Activated naive CD4-positive, alpha-beta T cell treated with anti-CD3 and anti-CD28 coated beads, Interleukin-2, amount 10 ng/mL, durations not matched to agents 7 days and 5 days (primary cell): Measurements from ENCODE around the gene ANKAR.
"Not testable (repeated sequence)": the region's sequence is repeated elsewhere in the genome, so short reads cannot be mapped to it uniquely, and the experiment has no call there.

Experiments
- CTCF ChIA-PET: fragments of 350-600 bp; sonication (Branson Sonifier 250); formaldehyde crosslinking; loops from one replicate; lab custom pipeline; 2021; ENCODE audit warnings: antibody characterized with exemption; lab: Charles Lee
- DNase-seq: peaks from one replicate; pipeline ENCODE4 v3.0.0-alpha.2; 2020
- H3K27ac Mint-ChIP-seq: one replicate; pipeline ENCODE4 v1.8.0; 2021; ENCODE audit warnings: mild to moderate bottlenecking, moderate library complexity, mixed read lengths
- H3K27me3 Mint-ChIP-seq: one replicate; pipeline ENCODE4 v1.8.0; 2021; ENCODE audit warnings: mild to moderate bottlenecking, mixed read lengths
- H3K36me3 Mint-ChIP-seq: one replicate; pipeline ENCODE4 v1.8.0; 2021; ENCODE audit warnings: mixed read lengths
- H3K4me1 Mint-ChIP-seq: one replicate; pipeline ENCODE4 v1.8.0; 2021; ENCODE audit warnings: mixed read lengths
- H3K4me3 Mint-ChIP-seq: one replicate; pipeline ENCODE4 v1.8.0; 2021; ENCODE audit warnings: mild to moderate bottlenecking, moderate library complexity, mixed read lengths
- H3K9me3 Mint-ChIP-seq: one replicate; pipeline ENCODE4 v1.8.0; 2021; ENCODE audit warnings: mixed read lengths

ANKAR gene

GRCh38 chr2:189663319-189663718 lies 11.2 kb upstream of the ANKAR start:
- peaks cover 30% of the 10 kb centered on the region for H3K36me3 Mint-ChIP-seq
- H3K4me3 Mint-ChIP-seq: peak overlapping the region; percentile 44
- not testable (repeated sequence) for H3K27me3 Mint-ChIP-seq, DNase-seq, H3K9me3 Mint-ChIP-seq, H3K27ac Mint-ChIP-seq
- peaks cover 38% of the 10 kb centered on the region for H3K4me1 Mint-ChIP-seq
- CTCF ChIA-PET: interaction anchor here (1.3 to 7.1 kb wide), 4 partner anchors 8 to 37 kb away, joined by 5 to 54 read pairs (median 17); partner anchors contain the start of gene ANKAR

- Mint-ChIP-seq H3K9me3 (no peaks in the 10 kb centered on the region), H3K27me3 (no peaks in the 10 kb centered on the region), H3K36me3 (peaks cover 43% of the 10 kb centered on the region), H3K4me1 (peaks cover 17% of the 10 kb centered on the region), H3K4me3 (no peak overlapping the region), H3K27ac (no peak overlapping the region)
- CTCF ChIA-PET: interaction anchor here (0.8 to 1.1 kb wide), 2 partner anchors 9 to 12 kb away, joined by 3 to 5 read pairs; partner anchors contain the start of gene ASNSD1
- no peak for DNase-seq
Observed at GRCh38 chr2:189669913-189670312, 4.6 kb upstream of the ANKAR start.

GRCh38 chr2:189673661-189674373 lies 653 bp upstream of the ANKAR start:
- peak overlapping the region; percentile 81 for H3K27ac Mint-ChIP-seq
- H3K36me3 Mint-ChIP-seq: peaks cover 34% of the 10 kb centered on the region
- peaks cover 23% of the 10 kb centered on the region for H3K4me1 Mint-ChIP-seq
- CTCF ChIA-PET: interaction anchor here (0.8 to 4.2 kb wide), 10 partner anchors 10 to 89 kb away, joined by 3 to 19 read pairs (median 6); partner anchors contain the start of genes ASNSD1 and OSGEPL1
- no peaks in the 10 kb centered on the region for H3K27me3 Mint-ChIP-seq
- H3K4me3 Mint-ChIP-seq: peak overlapping the region; percentile 63
- peaks cover 12% of the 10 kb centered on the region for H3K9me3 Mint-ChIP-seq
- no peak for DNase-seq

- Mint-ChIP-seq H3K27ac (no peak overlapping the region), H3K4me1 (peaks cover 37% of the 10 kb centered on the region), H3K27me3 (no peaks in the 10 kb centered on the region), H3K9me3 (peaks cover 13% of the 10 kb centered on the region), H3K4me3 (no peak overlapping the region), H3K36me3 (peaks cover 28% of the 10 kb centered on the region)
- CTCF ChIA-PET: interaction anchor here (0.6 to 4.2 kb wide), 5 partner anchors 16 to 263 kb away, joined by 3 to 19 read pairs (median 4); partner anchors contain the start of genes ASNSD1 and OSGEPL1
- DNase-seq: no peak
Observed at GRCh38 chr2:189676471-189676870, 2.0 kb downstream of the ANKAR start.

- Mint-ChIP-seq H3K4me3 (no peak overlapping the region), H3K36me3 (peaks cover 18% of the 10 kb centered on the region), H3K27me3 (no peaks in the 10 kb centered on the region), H3K4me1 (peaks cover 30% of the 10 kb centered on the region), H3K9me3 (peaks cover 13% of the 10 kb centered on the region), H3K27ac (no peak overlapping the region)
- CTCF ChIA-PET: no interaction called here
- DNase-seq: no peak
Observed at GRCh38 chr2:189679226-189679625, 4.8 kb downstream of the ANKAR start.

GRCh38 chr2:189681203-189681602 lies 6.7 kb downstream of the ANKAR start:
- CTCF ChIA-PET: interaction anchor here (1.4 kb wide), 1 partner anchor 17 kb away, joined by 3 read pairs; no protein-coding TSS in a partner anchor
- peaks cover 22% of the 10 kb centered on the region for H3K4me1 Mint-ChIP-seq

GRCh38 chr2:189681903-189682302 lies 7.4 kb downstream of the ANKAR start:
- Mint-ChIP-seq H3K27ac (no peak overlapping the region), H3K4me1 (peaks cover 22% of the 10 kb centered on the region), H3K4me3 (no peak overlapping the region), H3K27me3 (no peaks in the 10 kb centered on the region), H3K9me3 (peaks cover 13% of the 10 kb centered on the region), H3K36me3 (peaks cover 16% of the 10 kb centered on the region)
- no peak for DNase-seq
- CTCF ChIA-PET: interaction anchor here (1.4 to 1.9 kb wide), 2 partner anchors 15 to 17 kb away, joined by 3 to 6 read pairs; no protein-coding TSS in a partner anchor

More at GRCh38 chr2:189681203-189681602, 6.7 kb downstream of the ANKAR start:
- H3K9me3 Mint-ChIP-seq: peaks cover 13% of the 10 kb centered on the region
- H3K27ac Mint-ChIP-seq: no peak overlapping the region
- peaks cover 16% of the 10 kb centered on the region for H3K36me3 Mint-ChIP-seq
- H3K27me3 Mint-ChIP-seq: no peaks in the 10 kb centered on the region
- no peak for DNase-seq
- H3K4me3 Mint-ChIP-seq: no peak overlapping the region

GRCh38 chr2:189683348-189683747 lies 8.9 kb downstream of the ANKAR start:
- H3K36me3 Mint-ChIP-seq: peaks cover 5% of the 10 kb centered on the region
- no peak for DNase-seq
- CTCF ChIA-PET: interaction anchor here (0.7 to 2.5 kb wide), 4 partner anchors 9 to 23 kb away, joined by 3 to 8 read pairs (median 6); no protein-coding TSS in a partner anchor
- no peak overlapping the region for H3K27ac Mint-ChIP-seq
- H3K4me1 Mint-ChIP-seq: peaks cover 22% of the 10 kb centered on the region
- no peaks in the 10 kb centered on the region for H3K27me3 Mint-ChIP-seq
- H3K9me3 Mint-ChIP-seq: peaks cover 6% of the 10 kb centered on the region
- no peak overlapping the region for H3K4me3 Mint-ChIP-seq

GRCh38 chr2:189684811-189685210 lies 10.3 kb downstream of the ANKAR start:
- Mint-ChIP-seq H3K27me3 (no peaks in the 10 kb centered on the region), H3K4me1 (peaks cover 15% of the 10 kb centered on the region), H3K9me3 (no peaks in the 10 kb centered on the region), H3K36me3 (peaks cover 2% of the 10 kb centered on the region), H3K4me3 (no peak overlapping the region), H3K27ac (no peak overlapping the region)
- DNase-seq: no peak
- CTCF ChIA-PET: interaction anchor here (1.0 to 2.5 kb wide), 4 partner anchors 8 to 26 kb away, joined by 4 to 8 read pairs (median 6); no protein-coding TSS in a partner anchor

GRCh38 chr2:189685540-189686229 lies 11.2 kb downstream of the ANKAR start:
- no peaks in the 10 kb centered on the region for H3K36me3 Mint-ChIP-seq
- H3K4me1 Mint-ChIP-seq: peaks cover 8% of the 10 kb centered on the region
- CTCF ChIA-PET: interaction anchor here (1.1 kb wide), 1 partner anchor 27 kb away, joined by 5 read pairs; no protein-coding TSS in a partner anchor
- H3K9me3 Mint-ChIP-seq: no peaks in the 10 kb centered on the region
- no peak overlapping the region for H3K27ac Mint-ChIP-seq
- H3K4me3 Mint-ChIP-seq: no peak overlapping the region
- DNase-seq: no peak
- H3K27me3 Mint-ChIP-seq: no peaks in the 10 kb centered on the region

GRCh38 chr2:189687796-189688195 lies 13.3 kb downstream of the ANKAR start:
- not testable (repeated sequence) for H3K9me3 Mint-ChIP-seq, H3K36me3 Mint-ChIP-seq, H3K4me1 Mint-ChIP-seq, H3K27ac Mint-ChIP-seq, DNase-seq, H3K4me3 Mint-ChIP-seq, H3K27me3 Mint-ChIP-seq
- CTCF ChIA-PET: interaction anchor here (1.3 kb wide), 1 partner anchor 11 kb away, joined by 4 read pairs; no protein-coding TSS in a partner anchor

GRCh38 chr2:189696223-189696622 lies 21.8 kb downstream of the ANKAR start:
- CTCF ChIA-PET: interaction anchor here (0.9 to 4.2 kb wide), 8 partner anchors 9 to 37 kb away, joined by 3 to 24 read pairs (median 6); partner anchors contain the start of genes ANKAR and ASNSD1
- DNase-seq: no peak
- Mint-ChIP-seq H3K4me1 (peaks cover 2% of the 10 kb centered on the region), H3K9me3 (no peaks in the 10 kb centered on the region), H3K4me3 (no peak overlapping the region), H3K27ac (no peak overlapping the region), H3K27me3 (no peaks in the 10 kb centered on the region), H3K36me3 (no peaks in the 10 kb centered on the region)

GRCh38 chr2:189698020-189698887 lies 23.8 kb downstream of the ANKAR start:
- Mint-ChIP-seq H3K36me3 (no peaks in the 10 kb centered on the region), H3K4me1 (peaks cover 2% of the 10 kb centered on the region), H3K9me3 (no peaks in the 10 kb centered on the region), H3K27me3 (no peaks in the 10 kb centered on the region), H3K4me3 (peak overlapping the region; percentile 21), H3K27ac (peak overlapping the region; percentile 64)
- DNase-seq: peak; percentile 54
- CTCF ChIA-PET: interaction anchor here (0.6 to 5.4 kb wide), 11 partner anchors 11 to 1198 kb away, joined by 3 to 54 read pairs (median 4); partner anchors contain the start of genes ANKAR and ASNSD1
